COLO829 (cell line): ENCODE measurements around the gene UBE2S.

Experiments used
- DNase-seq: peaks from one replicate; pipeline ENCODE4 v3.0.0; 2012; ENCODE audit warnings: low spot score

Gene UBE2S

GRCh38 chr19:55362174-55362989 is 45.2 kb downstream of the UBE2S start:
- no peak for DNase-seq

GRCh38 chr19:55360902-55361301 is 46.7 kb downstream of the UBE2S start:
- no peak for DNase-seq

GRCh38 chr19:55358943-55359908 is 48.4 kb downstream of the UBE2S start:
- DNase-seq = no peak

GRCh38 chr19:55358493-55358892 is 49.1 kb downstream of the UBE2S start:
- no peak for DNase-seq

- DNase-seq = peak; percentile 22
Observed at GRCh38 chr19:55355213-55355821, 52.3 kb downstream of the UBE2S start.

- no peak for DNase-seq
Observed at GRCh38 chr19:55354698-55355212, 52.8 kb downstream of the UBE2S start, which contains the start of gene COX6B2. TSS of gene COX6B2 (minus strand) at chr19:55354719. CDS start at chr19:55354521, 198 bp downstream.

- peak; percentile 91 for DNase-seq
Observed at GRCh38 chr19:55353803-55354697, 53.5 kb downstream of the UBE2S start.

GRCh38 chr19:55353356-55353802 is 54.2 kb downstream of the UBE2S start:
- DNase-seq = no peak

- no peak for DNase-seq
Observed at GRCh38 chr19:55352549-55353145, 54.9 kb downstream of the UBE2S start.

GRCh38 chr19:55352040-55352439 is 55.5 kb downstream of the UBE2S start:
- no peak for DNase-seq

- no peak for DNase-seq
Observed at GRCh38 chr19:55350620-55351315, 56.8 kb downstream of the UBE2S start.
